GM23338 (cell line): ENCODE measurements around the gene INPP4A. TPM values are rescaled to one million over a fixed set of nuclear protein-coding genes. Genes with fewer than 3 reads are reported as not detected.

Experiments used
- ATAC-seq: fragments of 200-7000 bp; cut with Tn5 transposase; 3 replicates; pipeline ENCODE4 v1.9.1; 2020
- DNase-seq: peaks from one replicate; pipeline ENCODE4 v3.0.0-alpha.2; 2015; ENCODE audit warnings: low spot score
- H2AFZ ChIP-seq: fragments of 200-600 bp; sonication (generic); 2 replicates; pipeline ENCODE4 v1.8.0; 2016; ENCODE audit warnings: antibody characterized with exemption, mild to moderate bottlenecking, moderate library complexity
- H3F3A ChIP-seq: fragments of 200-600 bp; sonication (generic); replicated peaks from 2 replicates; pipeline ENCODE4 v1.8.0; 2017; ENCODE audit warnings: antibody characterized with exemption, mixed run types, low read depth
- H3K27ac ChIP-seq: fragments of 200-600 bp; sonication (generic); 2 replicates; pipeline ENCODE4 v1.6.1; 2016; ENCODE audit warnings: low read depth
- H3K27me3 ChIP-seq: fragments of 200-600 bp; sonication (generic); 2 replicates; pipeline ENCODE4 v1.8.0; 2016; ENCODE audit warnings: mild to moderate bottlenecking, mixed run types, moderate library complexity; ENCODE audit not compliant: insufficient read depth
- H3K36me3 ChIP-seq: fragments of 200-600 bp; sonication (generic); 2 replicates; pipeline ENCODE4 v1.8.0; 2016; ENCODE audit warnings: mild to moderate bottlenecking; ENCODE audit not compliant: insufficient read depth
- H3K4me1 ChIP-seq: fragments of 200-600 bp; sonication (generic); 2 replicates; pipeline ENCODE4 v1.8.0; 2016; ENCODE audit warnings: mild to moderate bottlenecking, moderate library complexity; ENCODE audit not compliant: insufficient read depth
- H3K4me2 ChIP-seq: fragments of 200-600 bp; sonication (generic); 2 replicates; pipeline ENCODE4 v1.7.1; 2017; ENCODE audit warnings: mixed run types
- H3K4me3 ChIP-seq: fragments of 200-600 bp; sonication (generic); 2 replicates; pipeline ENCODE4 v1.6.1; 2016; ENCODE audit warnings: mixed run types
- H3K79me2 ChIP-seq: fragments of 200-600 bp; sonication (generic); replicated peaks from 2 replicates; pipeline ENCODE4 v1.8.0; 2017; ENCODE audit warnings: mild to moderate bottlenecking; ENCODE audit not compliant: insufficient read depth
- H3K9me2 ChIP-seq: fragments of 200-600 bp; sonication (generic); 2 replicates; pipeline ENCODE4 v1.8.0; 2017; ENCODE audit not compliant: insufficient read depth
- H4K20me1 ChIP-seq: fragments of 200-600 bp; sonication (generic); replicated peaks from 2 replicates; pipeline ENCODE4 v1.8.0; 2017; ENCODE audit warnings: mild to moderate bottlenecking; ENCODE audit not compliant: insufficient read depth
- H3K27ac Mint-ChIP-seq: 2 replicates; pipeline ENCODE4 v1.8.0; 2020; ENCODE audit warnings: inconsistent platforms, mild to moderate bottlenecking, moderate library complexity, mixed read lengths
- H3K27me3 Mint-ChIP-seq: 3 replicates; pipeline ENCODE4 v1.8.0; 2022; ENCODE audit warnings: low read depth, mild to moderate bottlenecking, moderate library complexity, mixed read lengths, inconsistent platforms; ENCODE audit not compliant: insufficient read depth, poor library complexity
- H3K36me3 Mint-ChIP-seq: 3 replicates; pipeline ENCODE4 v1.8.0; 2021; ENCODE audit warnings: low read depth, mild to moderate bottlenecking, inconsistent platforms, moderate library complexity, mixed read lengths
- H3K4me1 Mint-ChIP-seq: 3 replicates; pipeline ENCODE4 v1.8.0; 2020; ENCODE audit warnings: mild to moderate bottlenecking, inconsistent platforms, mixed read lengths
- H3K4me3 Mint-ChIP-seq: 3 replicates; pipeline ENCODE4 v1.8.0; 2021; ENCODE audit warnings: moderate library complexity, mild to moderate bottlenecking, inconsistent platforms, mixed read lengths
- H3K9me3 Mint-ChIP-seq: 3 replicates; pipeline ENCODE4 v1.8.0; 2020; ENCODE audit warnings: moderate library complexity, mild to moderate bottlenecking, inconsistent platforms, mixed read lengths
- CREB1 ChIP-seq: fragments of 250-450 bp; sonication (Bioruptor Pico); IDR thresholded peaks from 2 replicates; pipeline ENCODE4 v1.5.0; 2020; ENCODE audit warnings: low read depth, mild to moderate bottlenecking, moderate library complexity
- CTCF ChIP-seq, 2 experiments: fragments of 200-600 bp in 1 of 2; sonication (generic) in 1 of 2; conservative IDR thresholded peaks; 2 replicates each; pipeline versions ENCODE4 v1.5.1 to v1.6.1; 2016 to 2017; ENCODE audit warnings: antibody characterized with exemption in 2 of 2, low read depth in 2 of 2, mild to moderate bottlenecking in 2 of 2, moderate library complexity in 1 of 2
- EZH2 ChIP-seq: fragments of 200-600 bp; sonication (generic); IDR thresholded peaks from one replicate; pipeline ENCODE4 v1.8.0; 2017; ENCODE audit warnings: antibody characterized with exemption, mild to moderate bottlenecking, low read depth; ENCODE audit not compliant: unreplicated experiment
- EZH2phosphoT487 ChIP-seq: fragments of 200-600 bp; sonication (generic); IDR thresholded peaks from one replicate; pipeline ENCODE4 v1.8.1; 2018; ENCODE audit warnings: antibody characterized with exemption; ENCODE audit not compliant: unreplicated experiment
- JUNB ChIP-seq: IDR thresholded peaks from one replicate; pipeline ENCODE4 v1.6.1; 2016; ENCODE audit warnings: antibody characterized with exemption; ENCODE audit not compliant: unreplicated experiment
- NANOG ChIP-seq: IDR thresholded peaks from 2 replicates; pipeline ENCODE4 v1.6.1; 2016; ENCODE audit warnings: antibody characterized with exemption, borderline replicate concordance
- POLR2AphosphoS5 ChIP-seq: IDR thresholded peaks from 2 replicates; pipeline ENCODE4 v1.6.1; 2016; ENCODE audit warnings: antibody characterized with exemption, low read depth
- REST ChIP-seq: IDR thresholded peaks from one replicate; pipeline ENCODE4 v1.6.1; 2018; ENCODE audit warnings: antibody characterized with exemption; ENCODE audit not compliant: unreplicated experiment
- STAT1 ChIP-seq: IDR thresholded peaks from one replicate; pipeline ENCODE4 v1.6.1; 2016; ENCODE audit warnings: antibody characterized with exemption; ENCODE audit not compliant: unreplicated experiment
- ZNF114 ChIP-seq: fragments of 250-450 bp; sonication (Bioruptor Pico); IDR thresholded peaks from 2 replicates; pipeline ENCODE4 v1.5.0; 2020; ENCODE audit warnings: mild to moderate bottlenecking, moderate library complexity
- ZNF331 ChIP-seq: fragments of 250-450 bp; sonication (Bioruptor Pico); IDR thresholded peaks from 2 replicates; pipeline ENCODE4 v1.5.0; 2020; ENCODE audit warnings: low read depth, mild to moderate bottlenecking, moderate library complexity
- ZNF462 ChIP-seq: fragments of 250-450 bp; sonication (Bioruptor Pico); IDR thresholded peaks from 2 replicates; pipeline ENCODE4 v1.5.0; 2020; ENCODE audit warnings: mild to moderate bottlenecking, moderate library complexity
- polyA plus RNA-seq: library from polyadenylated mRNA; unstranded; fragments of >200 nt; fragmentation: Nextera tagmentation; extraction: Ambion mirVana; gene quantifications from 2 replicates; pipeline ENCODE4 v1.2.1, GENCODE V29; 2016
- total RNA-seq: library from RNA; depleted of rRNA; stranded (reverse); fragments of >200 nt; shearing (Covaris generic); gene quantifications from 2 replicates; pipeline ENCODE4 v1.2.3, GENCODE V29; 2014
- TF ChIP-seq, protein P1 (sequence below): IDR thresholded peaks from 2 replicates; pipeline ENCODE4 v1.6.1; 2016; ENCODE audit warnings: antibody characterized with exemption

Gene INPP4A
- total and polyA plus RNA-seq, 2 experiments from 2014 or later, result 8.5 to 36.9 TPM

GRCh38 chr2:98432145-98432544 lies 12.5 kb upstream of the INPP4A start:
- ATAC-seq (no peak), DNase-seq (no peak)
- H3K9me2 ChIP-seq, result no peaks in the 10 kb centered on the region
- Mint-ChIP-seq H3K4me1 (peaks cover 7% of the 10 kb centered on the region), H3K27ac (no peak overlapping the region), H3K36me3 (peaks cover 63% of the 10 kb centered on the region), H3K9me3 (peaks cover 73% of the 10 kb centered on the region), H3K27me3 (peaks cover 10% of the 10 kb centered on the region), H3K4me3 (no peak overlapping the region)
- peaks cover 5% of the 10 kb centered on the region; the same call in 1 of the 2 replicates for H3K36me3 ChIP-seq
- no peaks in the 10 kb centered on the region; the same call in 1 of the 2 replicates for H3F3A ChIP-seq
- no peaks in the 10 kb centered on the region for H3K79me2 ChIP-seq
- no peaks in the 10 kb centered on the region for H3K27me3 ChIP-seq
- H3K4me1 ChIP-seq, result peaks cover 2% of the 10 kb centered on the region; the same call in 1 of the 2 replicates
- no peak overlapping the region for H3K4me3 ChIP-seq
- H2AFZ ChIP-seq, result no peak overlapping the region
- H4K20me1 ChIP-seq, result no peaks in the 10 kb centered on the region
- H3K27ac ChIP-seq, result no peak overlapping the region
- no peak overlapping the region for H3K4me2 ChIP-seq
- no peak for TF ChIP-seq EZH2phosphoT487
- TF ChIP-seq STAT1, result no peak
- TF ChIP-seq, protein P1, sequence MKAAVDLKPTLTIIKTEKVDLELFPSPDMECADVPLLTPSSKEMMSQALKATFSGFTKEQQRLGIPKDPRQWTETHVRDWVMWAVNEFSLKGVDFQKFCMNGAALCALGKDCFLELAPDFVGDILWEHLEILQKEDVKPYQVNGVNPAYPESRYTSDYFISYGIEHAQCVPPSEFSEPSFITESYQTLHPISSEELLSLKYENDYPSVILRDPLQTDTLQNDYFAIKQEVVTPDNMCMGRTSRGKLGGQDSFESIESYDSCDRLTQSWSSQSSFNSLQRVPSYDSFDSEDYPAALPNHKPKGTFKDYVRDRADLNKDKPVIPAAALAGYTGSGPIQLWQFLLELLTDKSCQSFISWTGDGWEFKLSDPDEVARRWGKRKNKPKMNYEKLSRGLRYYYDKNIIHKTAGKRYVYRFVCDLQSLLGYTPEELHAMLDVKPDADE, result no peak
- TF ChIP-seq EZH2, result no peak
- no peak for TF ChIP-seq JUNB
- TF ChIP-seq CREB1 (CRISPR knock-in tag), result no peak
- TF ChIP-seq ZNF331 (CRISPR knock-in tag), result no peak
- TF ChIP-seq NANOG, result no peak
- TF ChIP-seq REST, result no peak
- no peak for TF ChIP-seq CTCF (conservative IDR thresholded peaks at IDR 0.05; ENCODE audit: low read depth in 2 of 2)
- TF ChIP-seq ZNF114 (CRISPR knock-in tag), result no peak
- TF ChIP-seq POLR2AphosphoS5, result no peak
- no peak for TF ChIP-seq ZNF462 (CRISPR knock-in tag)
